GM15510 (cell line): ENCODE measurements around the gene PCDHGB1.
"Not testable (repeated sequence)": the region's sequence is repeated elsewhere in the genome, so short reads cannot be mapped to it uniquely, and the experiment has no call there.

Experiments
- POLR2A ChIP-seq: IDR thresholded peaks from 3 replicates; pipeline ENCODE4 v1.6.1; 2011; ENCODE audit warnings: borderline replicate concordance; ENCODE audit not compliant: insufficient read length; ENCODE audit errors: extremely low read depth

The PCDHGB1 gene

DNA sequence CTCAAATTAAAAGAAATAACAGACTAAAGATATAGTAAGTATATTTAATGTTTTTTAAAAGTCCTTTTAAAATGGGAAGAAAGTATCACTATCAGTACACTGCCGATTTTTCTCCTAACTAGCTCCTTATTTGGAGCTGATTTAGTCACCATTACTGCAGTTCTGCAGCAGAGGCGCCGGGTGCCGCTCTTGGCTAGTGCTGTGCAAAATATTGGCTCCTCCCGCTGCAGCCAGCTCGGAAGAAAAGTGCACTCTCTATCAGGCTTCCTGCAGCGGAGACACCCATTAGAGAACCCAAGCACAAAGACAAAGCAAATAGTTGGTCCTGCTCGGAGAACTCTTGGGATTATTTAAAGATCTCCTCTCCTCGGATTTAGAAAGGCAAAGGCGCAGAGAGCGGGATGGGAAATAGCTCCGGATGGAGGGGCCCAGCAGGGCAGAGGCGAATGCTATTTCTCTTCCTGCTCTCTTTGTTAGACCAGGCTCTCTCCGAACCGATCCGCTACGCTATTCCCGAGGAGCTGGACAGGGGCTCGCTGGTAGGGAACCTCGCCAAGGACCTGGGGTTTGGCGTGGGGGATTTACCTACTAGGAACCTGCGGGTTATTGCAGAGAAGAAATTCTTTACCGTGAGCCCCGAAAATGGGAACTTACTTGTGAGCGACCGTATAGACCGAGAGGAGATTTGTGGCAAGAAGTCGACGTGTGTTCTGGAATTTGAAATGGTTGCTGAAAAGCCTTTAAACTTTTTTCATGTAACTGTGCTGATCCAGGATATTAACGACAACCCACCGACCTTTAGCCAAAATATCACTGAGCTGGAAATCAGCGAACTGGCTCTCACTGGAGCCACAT, 20.3 kb downstream of the PCDHGB1 start, which contains the start of gene PCDHGB3:
Gene PCDHGB3, plus strand, starts transcription at position 249 of the 855 bp plus-strand sequence. Its CDS starts 153 bp downstream, at position 402.
- no peak for TF ChIP-seq POLR2A

DNA sequence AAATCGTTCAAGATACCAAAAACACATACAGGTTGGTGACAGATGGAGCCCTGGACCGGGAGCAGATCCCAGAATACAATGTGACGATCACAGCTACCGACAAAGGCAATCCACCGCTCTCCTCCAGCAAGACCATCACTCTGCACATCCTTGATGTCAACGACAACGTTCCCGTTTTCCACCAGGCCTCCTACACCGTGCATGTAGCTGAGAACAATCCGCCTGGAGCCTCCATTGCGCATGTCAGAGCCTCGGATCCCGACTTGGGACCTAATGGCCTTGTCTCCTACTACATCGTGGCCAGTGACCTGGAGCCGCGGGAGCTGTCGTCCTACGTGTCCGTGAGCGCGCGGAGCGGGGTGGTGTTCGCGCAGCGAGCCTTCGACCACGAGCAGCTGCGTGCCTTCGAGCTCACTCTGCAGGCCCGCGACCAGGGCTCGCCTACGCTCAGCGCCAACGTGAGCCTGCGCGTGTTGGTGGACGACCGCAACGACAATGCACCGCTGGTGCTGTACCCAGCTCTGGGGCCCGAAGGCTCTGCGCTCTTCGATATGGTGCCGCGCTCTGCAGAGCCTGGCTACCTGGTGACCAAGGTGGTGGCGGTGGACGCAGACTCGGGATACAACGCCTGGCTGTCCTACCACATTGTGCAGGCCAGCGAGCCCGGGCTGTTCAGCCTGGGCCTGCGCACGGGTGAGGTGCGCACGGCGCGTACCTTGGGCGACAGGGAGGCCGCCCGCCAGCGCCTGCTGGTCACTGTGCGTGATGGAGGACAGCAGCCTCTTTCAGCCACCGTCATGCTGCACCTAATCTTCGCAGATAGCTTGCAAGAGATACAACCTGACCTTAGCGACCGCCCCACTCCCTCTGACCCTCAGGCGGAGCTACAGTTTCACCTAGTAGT, 21.9 kb downstream of the PCDHGB1 start:
- no peak for TF ChIP-seq POLR2A

DNA sequence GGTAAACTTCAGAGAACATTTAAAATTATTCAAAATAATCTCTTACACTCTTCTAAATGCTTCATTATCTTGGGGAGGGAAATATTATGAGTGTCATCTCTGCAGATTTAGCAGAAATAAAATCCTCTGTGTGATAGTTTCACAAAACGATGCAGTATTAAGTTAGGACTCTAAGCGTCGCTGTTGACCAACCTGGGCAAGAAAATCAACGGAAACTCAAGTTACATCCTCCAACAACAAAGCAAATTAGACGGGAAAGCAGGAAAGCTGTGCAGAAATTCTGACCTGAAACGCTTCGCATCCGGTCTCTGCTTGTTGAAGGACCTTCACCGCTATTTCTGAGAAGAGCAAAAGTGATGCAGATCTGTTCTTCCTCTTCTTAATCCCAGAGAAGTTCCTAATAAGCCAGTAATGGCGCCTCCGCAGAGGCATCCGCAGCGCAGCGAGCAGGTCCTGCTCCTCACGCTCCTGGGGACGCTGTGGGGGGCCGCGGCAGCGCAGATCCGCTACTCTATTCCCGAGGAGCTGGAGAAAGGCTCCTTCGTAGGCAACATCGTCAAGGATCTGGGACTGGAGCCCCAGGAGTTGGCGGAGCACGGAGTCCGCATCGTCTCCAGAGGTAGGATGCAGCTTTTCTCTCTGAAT, 23.9 kb downstream of the PCDHGB1 start, which contains the start of gene PCDHGA6:
Gene PCDHGA6, plus strand, starts transcription at position 219 of the 645 bp plus-strand sequence. Its CDS starts 193 bp downstream, at position 412.
- no peak for TF ChIP-seq POLR2A

DNA sequence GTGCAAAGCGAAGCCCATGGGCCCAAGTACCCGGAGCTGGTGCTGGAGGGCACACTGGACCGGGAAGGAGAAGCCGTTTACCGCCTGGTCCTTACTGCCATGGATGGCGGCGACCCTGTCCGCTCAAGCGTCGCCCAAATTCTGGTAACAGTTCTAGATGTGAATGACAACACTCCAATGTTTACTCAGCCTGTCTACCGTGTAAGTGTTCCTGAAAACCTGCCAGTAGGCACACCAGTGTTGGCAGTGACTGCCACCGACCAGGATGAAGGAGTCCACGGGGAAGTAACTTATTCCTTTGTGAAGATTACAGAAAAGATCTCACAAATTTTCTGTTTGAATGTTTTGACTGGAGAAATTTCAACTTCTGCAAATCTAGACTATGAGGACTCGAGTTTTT, 24.7 kb downstream of the PCDHGB1 start:
- TF ChIP-seq POLR2A = no peak

DNA sequence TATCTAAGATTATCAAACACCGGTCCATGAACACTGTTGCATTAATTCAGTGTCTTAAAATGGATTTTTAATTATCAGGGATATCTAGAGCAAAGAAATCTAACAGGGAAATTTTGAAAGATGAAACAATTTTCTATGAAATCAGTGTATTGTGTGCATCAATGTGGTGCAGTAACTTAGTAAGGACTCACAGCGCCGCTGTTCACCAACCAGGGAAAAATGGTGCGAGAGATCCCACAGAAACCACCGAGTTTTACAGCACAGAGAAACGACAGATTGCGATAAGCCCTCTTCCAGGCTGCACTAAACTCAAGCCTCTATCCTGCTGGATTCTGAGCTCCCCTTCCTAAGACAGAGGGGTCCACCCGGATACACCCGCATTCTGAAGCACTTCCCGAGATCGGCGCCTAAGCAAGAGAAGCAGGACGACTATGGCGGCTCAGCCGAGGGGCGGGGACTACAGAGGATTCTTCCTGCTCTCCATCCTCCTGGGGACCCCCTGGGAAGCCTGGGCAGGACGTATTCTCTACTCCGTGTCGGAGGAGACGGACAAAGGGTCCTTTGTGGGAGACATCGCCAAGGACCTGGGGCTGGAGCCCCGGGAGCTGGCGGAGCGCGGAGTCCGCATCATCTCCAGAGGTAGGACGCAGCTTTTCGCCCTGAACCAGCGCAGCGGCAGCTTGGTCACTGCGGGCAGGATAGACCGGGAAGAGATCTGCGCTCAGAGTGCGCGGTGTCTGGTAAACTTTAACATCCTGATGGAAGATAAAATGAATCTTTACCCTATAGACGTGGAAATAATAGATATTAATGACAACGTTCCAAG, 32.8 kb downstream of the PCDHGB1 start, which contains the start of gene PCDHGA7:
Gene PCDHGA7, plus strand, starts transcription at position 274 of the 826 bp plus-strand sequence. Its CDS starts 158 bp downstream, at position 432.
- TF ChIP-seq POLR2A = no peak

DNA sequence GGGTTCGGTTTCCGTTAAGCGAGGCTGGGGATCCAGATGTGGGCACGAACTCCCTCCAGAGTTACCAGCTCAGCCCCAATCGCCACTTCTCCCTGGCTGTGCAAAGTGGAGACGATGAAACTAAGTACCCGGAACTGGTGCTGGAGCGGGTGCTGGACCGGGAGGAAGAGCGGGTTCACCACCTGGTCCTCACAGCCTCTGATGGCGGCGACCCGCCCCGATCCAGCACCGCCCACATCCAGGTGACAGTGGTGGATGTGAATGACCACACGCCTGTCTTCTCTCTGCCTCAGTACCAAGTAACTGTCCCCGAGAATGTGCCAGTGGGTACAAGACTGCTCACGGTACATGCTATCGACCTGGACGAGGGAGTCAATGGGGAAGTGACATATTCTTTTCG, 33.4 kb downstream of the PCDHGB1 start:
- TF ChIP-seq POLR2A = no peak

DNA sequence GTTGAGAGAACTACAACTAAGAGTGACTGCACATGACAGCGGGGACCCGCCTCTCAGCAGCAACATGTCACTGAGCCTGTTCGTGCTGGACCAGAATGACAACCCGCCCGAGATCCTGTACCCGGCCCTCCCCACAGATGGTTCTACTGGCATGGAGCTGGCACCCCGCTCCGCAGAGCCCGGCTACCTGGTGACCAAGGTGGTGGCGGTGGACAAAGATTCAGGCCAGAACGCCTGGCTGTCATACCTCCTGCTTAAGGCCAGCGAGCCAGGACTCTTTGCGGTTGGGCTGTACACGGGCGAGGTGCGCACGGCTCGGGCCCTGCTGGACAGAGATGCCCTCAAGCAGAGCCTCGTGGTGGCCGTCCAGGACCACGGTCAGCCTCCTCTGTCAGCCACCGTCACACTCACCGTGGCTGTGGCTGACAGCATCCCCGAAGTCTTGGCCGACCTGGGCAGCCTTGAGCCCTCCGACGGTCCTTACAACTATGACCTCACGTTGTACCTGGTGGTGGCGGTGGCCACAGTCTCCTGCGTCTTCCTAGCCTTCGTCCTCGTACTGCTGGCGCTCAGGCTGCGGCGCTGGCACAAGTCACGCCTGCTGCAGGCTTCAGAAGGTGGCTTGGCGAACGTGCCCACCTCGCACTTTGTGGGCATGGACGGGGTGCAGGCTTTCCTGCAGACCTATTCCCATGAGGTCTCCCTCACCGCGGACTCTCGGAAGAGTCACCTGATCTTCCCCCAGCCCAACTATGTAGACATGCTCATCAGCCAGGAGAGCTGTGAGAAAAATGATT, 34.8 kb downstream of the PCDHGB1 start:
- no peak for TF ChIP-seq POLR2A

DNA sequence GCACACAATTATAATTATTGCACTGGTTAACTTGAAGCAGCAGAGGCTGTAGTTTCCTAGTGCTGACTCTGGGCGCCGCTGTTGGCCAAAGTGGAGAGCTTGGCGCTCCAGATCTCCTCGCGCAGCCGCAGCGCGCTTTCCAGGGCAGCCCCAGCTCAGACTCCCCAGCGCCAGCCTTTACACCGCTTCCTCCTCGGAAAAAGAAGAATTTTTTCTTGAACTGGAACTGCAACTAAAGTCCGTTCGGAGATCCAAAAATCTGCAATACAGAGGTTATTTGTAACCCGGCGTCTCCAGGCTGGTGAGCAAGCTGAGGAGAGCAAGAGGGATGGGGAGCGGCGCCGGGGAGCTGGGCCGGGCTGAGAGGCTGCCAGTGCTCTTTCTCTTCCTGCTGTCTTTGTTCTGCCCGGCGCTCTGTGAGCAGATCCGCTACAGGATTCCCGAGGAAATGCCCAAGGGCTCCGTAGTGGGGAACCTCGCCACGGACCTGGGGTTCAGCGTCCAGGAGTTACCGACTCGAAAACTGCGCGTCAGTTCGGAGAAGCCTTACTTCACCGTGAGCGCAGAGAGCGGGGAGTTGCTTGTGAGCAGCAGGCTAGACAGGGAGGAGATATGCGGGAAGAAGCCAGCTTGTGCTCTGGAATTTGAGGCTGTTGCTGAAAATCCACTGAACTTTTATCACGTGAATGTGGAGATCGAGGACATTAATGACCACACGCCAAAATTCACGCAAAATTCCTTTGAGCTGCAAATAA, 37.8 kb downstream of the PCDHGB1 start, which contains the start of gene PCDHGB4:
Gene PCDHGB4, plus strand, starts transcription at position 142 of the 755 bp plus-strand sequence. Its CDS starts 187 bp downstream, at position 329.
- not testable (repeated sequence) for TF ChIP-seq POLR2A

DNA sequence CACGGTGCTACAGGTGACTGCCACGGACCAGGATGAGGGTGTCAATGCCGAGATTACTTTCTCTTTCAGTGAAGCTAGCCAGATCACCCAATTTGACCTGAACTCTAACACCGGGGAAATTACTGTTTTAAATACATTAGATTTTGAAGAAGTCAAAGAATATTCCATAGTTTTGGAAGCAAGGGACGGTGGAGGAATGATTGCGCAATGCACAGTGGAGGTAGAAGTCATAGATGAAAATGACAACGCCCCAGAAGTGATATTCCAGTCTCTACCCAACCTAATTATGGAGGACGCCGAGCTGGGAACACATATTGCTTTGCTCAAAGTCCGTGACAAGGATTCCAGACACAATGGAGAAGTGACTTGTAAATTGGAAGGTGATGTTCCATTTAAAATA, 38.8 kb downstream of the PCDHGB1 start:
- no peak for TF ChIP-seq POLR2A

DNA sequence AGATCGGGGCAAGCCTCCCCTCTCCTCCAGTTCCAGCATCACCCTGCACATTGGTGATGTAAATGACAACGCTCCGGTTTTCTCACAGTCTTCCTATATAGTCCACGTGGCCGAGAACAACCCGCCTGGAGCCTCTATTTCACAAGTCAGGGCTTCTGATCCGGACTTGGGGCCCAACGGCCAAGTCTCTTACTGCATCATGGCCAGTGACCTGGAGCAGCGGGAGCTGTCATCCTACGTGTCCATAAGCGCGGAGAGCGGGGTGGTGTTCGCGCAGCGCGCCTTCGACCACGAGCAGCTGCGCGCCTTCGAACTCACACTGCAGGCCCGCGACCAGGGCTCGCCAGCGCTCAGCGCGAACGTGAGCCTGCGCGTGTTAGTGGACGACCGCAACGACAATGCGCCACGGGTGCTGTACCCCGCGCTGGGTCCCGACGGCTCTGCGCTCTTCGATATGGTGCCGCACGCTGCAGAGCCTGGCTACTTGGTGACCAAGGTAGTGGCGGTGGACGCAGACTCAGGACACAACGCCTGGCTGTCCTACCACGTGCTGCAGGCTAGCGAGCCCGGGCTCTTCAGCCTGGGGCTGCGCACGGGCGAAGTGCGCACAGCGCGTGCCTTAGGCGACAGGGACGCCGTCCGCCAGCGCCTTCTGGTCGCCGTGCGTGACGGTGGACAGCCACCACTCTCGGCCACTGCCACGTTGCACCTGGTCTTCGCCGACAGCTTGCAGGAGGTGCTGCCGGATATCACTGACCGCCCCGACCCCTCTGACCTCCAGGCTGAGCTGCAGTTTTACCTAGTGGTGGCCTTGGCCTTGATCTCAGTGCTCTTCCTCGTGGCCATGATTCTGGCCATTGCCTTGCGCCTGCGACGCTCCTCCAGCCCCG, 39.5 kb downstream of the PCDHGB1 start:
- TF ChIP-seq POLR2A = no peak
